ENCODE results near the gene AADACL2. TPM values are rescaled to one million over a fixed set of nuclear protein-coding genes. Genes with fewer than 3 reads are reported as not detected.

AADACL2 gene
- total and polyA plus RNA-seq, 2 of the 4 experiments (the other 2 are of a cell fraction) = not detected

- no peak overlapping the region for H3K9ac ChIP-seq (ENCODE audit: low read depth, low read length)
- no peak overlapping the region for H3K18ac ChIP-seq (ENCODE audit: low read depth, low read length)
- DNase-seq (no peak), ATAC-seq (ENCODE audit: low read depth) (no peak)
- BruUV-seq (replicated peaks) = no TSS peak
- no peak overlapping the region for H2BK15ac ChIP-seq (ENCODE audit: low read depth, low read length)
- no peak overlapping the region for H3K27ac ChIP-seq (ENCODE audit: insufficient read depth, low read length)
- in situ Hi-C loops (cut with MboI; ENCODE audit: low sequenced_read_pairs) = no loop called here
- no peak overlapping the region for H2BK20ac ChIP-seq (ENCODE audit: low read depth, low read length)
- CTCF ChIA-PET = interaction anchor here (1.0 kb wide), 1 partner anchor 11 kb away, joined by 4 read pairs; no protein-coding TSS in a partner anchor
- H3K4ac ChIP-seq (ENCODE audit: low read depth, low read length) = no peak overlapping the region
- H3K4me3 ChIP-seq (ENCODE audit: insufficient read depth, low read depth, low read length) = no peak overlapping the region
- H3K9me1 ChIP-seq (ENCODE audit: insufficient read depth, low read length) = no peaks in the 10 kb centered on the region; the same call in 1 of the 2 replicates
- dilution Hi-C loops (cut with HindIII; ENCODE audit: low sequenced_read_pairs, unreplicated experiment) = no loop called here
- intact Hi-C loops (cut with micrococcal nuclease) = no loop called here
- no peak overlapping the region for H2BK5ac ChIP-seq (ENCODE audit: low read depth, low read length, poor library complexity, severe bottlenecking)
- POLR2A ChIA-PET (ENCODE audit: unreplicated experiment) = no interaction called here
- H4K91ac ChIP-seq (ENCODE audit: insufficient read depth, low read depth, low read length) = no peak overlapping the region
- no peaks in the 10 kb centered on the region for H3K27me3 ChIP-seq (ENCODE audit: control insufficient read depth, insufficient read depth, low read length)
- H2BK120ac ChIP-seq (ENCODE audit: low read depth, low read length) = no peak overlapping the region
- WGBS, 2 experiments (ENCODE audit: extremely low coverage in 2 of 2, insufficient read length in 1 of 2) = no CpG with 5 or more reads among the region's 4 CpGs
- no peak overlapping the region for H3K14ac ChIP-seq (replicated peaks; ENCODE audit: low read depth, low read length)
- no peaks in the 10 kb centered on the region for H3K9me3 ChIP-seq (ENCODE audit: control insufficient read depth, insufficient read depth, low read length)
- TF ChIP-seq SMC3 (IDR thresholded peaks at IDR 0.05; ENCODE audit: low read depth, low read length) (no peak), RAD21 (IDR thresholded peaks at IDR 0.05; ENCODE audit: low read length) (no peak), CHD1 (IDR thresholded peaks at IDR 0.05; ENCODE audit: low read depth, low read length) (no peak), BHLHE40 (IDR thresholded peaks at IDR 0.05; ENCODE audit: low read depth, low read length) (no peak), FOS (IDR thresholded peaks at IDR 0.05; ENCODE audit: low read depth, low read length) (no peak), MAFK (IDR thresholded peaks at IDR 0.05; ENCODE audit: low read depth, low read length) (no peak), POLR2A (IDR thresholded peaks at IDR 0.05; ENCODE audit: low read depth, low read length) (no peak), MAZ (IDR thresholded peaks at IDR 0.05; ENCODE audit: borderline replicate concordance, low read depth, low read length) (no peak)
- no peak overlapping the region for H2AK5ac ChIP-seq (ENCODE audit: low read depth, low read length)
- no peaks in the 10 kb centered on the region for H3K4me1 ChIP-seq (ENCODE audit: control insufficient read depth, insufficient read depth, low read length)
- no peak overlapping the region for H4K5ac ChIP-seq (ENCODE audit: low read depth, low read length)
- H3K36me3 ChIP-seq (ENCODE audit: control insufficient read depth, insufficient read depth, low read length) = no peaks in the 10 kb centered on the region
- H3K23ac ChIP-seq (ENCODE audit: low read depth, low read length) = no peak overlapping the region
- H2AFZ ChIP-seq (replicated peaks; ENCODE audit: low read length, poor library complexity) = no peak overlapping the region
- no peak overlapping the region for H2AK9ac ChIP-seq (replicated peaks; ENCODE audit: low read depth, low read length, poor library complexity)
- H3K79me1 ChIP-seq (ENCODE audit: low read depth in 1 of 2, low read length in 2 of 2) = no peaks in the 10 kb centered on the region
- no peak overlapping the region for H4K8ac ChIP-seq (ENCODE audit: low read depth in 2 of 2, low read length in 2 of 2)
- H4K20me1 ChIP-seq (ENCODE audit: insufficient read depth, low read length) = no peaks in the 10 kb centered on the region
- H3K56ac ChIP-seq (ENCODE audit: extremely low read depth, insufficient read depth, low read length) = no peak overlapping the region
- no peak overlapping the region for H3K4me2 ChIP-seq (ENCODE audit: low read depth, low read length)
These were observed 20.1 kb downstream of the AADACL2 start for GRCh38 chr3:151753846-151754245.
